IMR-90 (cell line): ENCODE results near the gene POLR2M. TPM values are rescaled to one million over a fixed set of nuclear protein-coding genes. Genes with fewer than 3 reads are reported as not detected.

Experiments
- ATAC-seq: fragments of 200-7000 bp; cut with Tn5 transposase; 2 replicates; pipeline ENCODE4 v1.9.1; 2020; ENCODE audit warnings: low read depth, mild to moderate bottlenecking, moderate library complexity
- BruUV-seq: library from RNA; stranded (reverse); fragments of 400-500 nt; replicated peaks from 2 replicates; lab custom pipeline; 2021; lab: Mats Ljungman, UMichigan
- CTCF ChIA-PET: fragments of 300-600 bp; formaldehyde crosslinking; extraction: SDS; loops from one replicate; lab custom pipeline; 2021; ENCODE audit warnings: antibody characterized with exemption; lab: Yijun Ruan, JAX
- POLR2A ChIA-PET: fragments of 300-600 bp; sonication (Branson Sonifier 250); formaldehyde crosslinking; loops from one replicate; lab custom pipeline; 2022; ENCODE audit warnings: antibody characterized with exemption; ENCODE audit not compliant: unreplicated experiment; lab: Charles Lee
- DNase-seq: peaks from one replicate; pipeline ENCODE4 v3.0.0; 2013
- H2AFZ ChIP-seq: replicated peaks from 2 replicates; pipeline ENCODE3; 2013; ENCODE audit warnings: low read length, mild to moderate bottlenecking; ENCODE audit not compliant: poor library complexity
- H2AK5ac ChIP-seq: 2 replicates; pipeline ENCODE4 v1.6.1; 2013; ENCODE audit warnings: low read depth, low read length, inconsistent platforms
- H2AK9ac ChIP-seq: replicated peaks from 2 replicates; pipeline ENCODE3; 2013; ENCODE audit warnings: mild to moderate bottlenecking, low read depth, low read length, moderate library complexity; ENCODE audit not compliant: poor library complexity
- H2BK120ac ChIP-seq: 2 replicates; pipeline ENCODE4 v1.6.1; 2013; ENCODE audit warnings: low read depth, low read length, inconsistent platforms
- H2BK15ac ChIP-seq: 3 replicates; pipeline ENCODE4 v1.6.1; 2013; ENCODE audit warnings: low read depth, low read length, inconsistent platforms
- H2BK20ac ChIP-seq: 2 replicates; pipeline ENCODE4 v1.6.1; 2013; ENCODE audit warnings: low read depth, mild to moderate bottlenecking, inconsistent platforms, low read length, moderate library complexity
- H2BK5ac ChIP-seq: 2 replicates; pipeline ENCODE4 v1.6.1; 2013; ENCODE audit warnings: mild to moderate bottlenecking, low read depth, low read length, inconsistent platforms; ENCODE audit not compliant: poor library complexity, severe bottlenecking
- H3K14ac ChIP-seq: replicated peaks from 2 replicates; pipeline ENCODE4 v1.6.1; 2013; ENCODE audit warnings: low read depth, low read length, inconsistent platforms
- H3K18ac ChIP-seq: 2 replicates; pipeline ENCODE4 v1.6.1; 2013; ENCODE audit warnings: low read depth, low read length, control low read depth
- H3K23ac ChIP-seq: 2 replicates; pipeline ENCODE4 v1.6.1; 2013; ENCODE audit warnings: low read depth, low read length, inconsistent platforms
- H3K27ac ChIP-seq: 2 replicates; pipeline ENCODE4 v1.5.1; 2013; ENCODE audit warnings: mild to moderate bottlenecking, control low read depth, low read length; ENCODE audit not compliant: insufficient read depth
- H3K27me3 ChIP-seq: 2 replicates; pipeline ENCODE4 v1.6.1; 2013; ENCODE audit warnings: low read length; ENCODE audit not compliant: control insufficient read depth, insufficient read depth
- H3K36me3 ChIP-seq: 2 replicates; pipeline ENCODE4 v1.6.1; 2013; ENCODE audit warnings: low read length, mixed read lengths; ENCODE audit not compliant: control insufficient read depth, insufficient read depth
- H3K4ac ChIP-seq: 2 replicates; pipeline ENCODE4 v1.6.1; 2013; ENCODE audit warnings: low read depth, low read length, inconsistent platforms
- H3K4me1 ChIP-seq: 2 replicates; pipeline ENCODE4 v1.6.1; 2013; ENCODE audit warnings: low read length, mixed read lengths; ENCODE audit not compliant: control insufficient read depth, insufficient read depth
- H3K4me2 ChIP-seq: 2 replicates; pipeline ENCODE4 v1.6.1; 2013; ENCODE audit warnings: low read depth, mild to moderate bottlenecking, control low read depth, low read length, moderate library complexity
- H3K4me3 ChIP-seq: 2 replicates; pipeline ENCODE4 v1.5.1; 2013; ENCODE audit warnings: low read depth, mild to moderate bottlenecking, control low read depth, low read length, moderate library complexity; ENCODE audit not compliant: insufficient read depth
- H3K56ac ChIP-seq: 2 replicates; pipeline ENCODE4 v1.6.1; 2013; ENCODE audit warnings: low read length, inconsistent platforms; ENCODE audit not compliant: insufficient read depth; ENCODE audit errors: extremely low read depth
- H3K79me1 ChIP-seq, 2 experiments: 2 replicates each; pipeline ENCODE4 v1.6.1; 2013; ENCODE audit warnings: low read length in 2 of 2, inconsistent platforms in 1 of 2, low read depth in 1 of 2
- H3K9ac ChIP-seq: 2 replicates; pipeline ENCODE4 v1.6.1; 2013; ENCODE audit warnings: low read depth, low read length, control low read depth
- H3K9me1 ChIP-seq: 2 replicates; pipeline ENCODE4 v1.6.1; 2013; ENCODE audit warnings: low read length, inconsistent platforms; ENCODE audit not compliant: insufficient read depth
- H3K9me3 ChIP-seq: 2 replicates; pipeline ENCODE4 v1.6.1; 2013; ENCODE audit warnings: low read length; ENCODE audit not compliant: control insufficient read depth, insufficient read depth
- H4K20me1 ChIP-seq: 2 replicates; pipeline ENCODE4 v1.6.1; 2013; ENCODE audit warnings: low read length, inconsistent platforms; ENCODE audit not compliant: insufficient read depth
- H4K5ac ChIP-seq: 2 replicates; pipeline ENCODE4 v1.6.1; 2013; ENCODE audit warnings: mild to moderate bottlenecking, low read depth, low read length, control low read depth
- H4K8ac ChIP-seq, 2 experiments: 2 replicates each; pipeline ENCODE4 v1.6.1; 2013; ENCODE audit warnings: low read depth in 2 of 2, low read length in 2 of 2, control low read depth in 1 of 2, inconsistent platforms in 1 of 2
- H4K91ac ChIP-seq: 2 replicates; pipeline ENCODE4 v1.6.1; 2013; ENCODE audit warnings: low read depth, low read length, inconsistent platforms; ENCODE audit not compliant: insufficient read depth
- BHLHE40 ChIP-seq: fragments of 150-350 bp; IDR thresholded peaks from 2 replicates; pipeline ENCODE4 v1.6.1; 2016; ENCODE audit warnings: mild to moderate bottlenecking, low read depth, low read length
- CEBPB ChIP-seq: IDR thresholded peaks from 2 replicates; pipeline ENCODE4 v1.6.1; 2012; ENCODE audit warnings: low read depth, low read length, improper control_type of control experiment
- CHD1 ChIP-seq: IDR thresholded peaks from 2 replicates; pipeline ENCODE4 v1.6.1; 2012; ENCODE audit warnings: low read depth, low read length, improper control_type of control experiment
- FOS ChIP-seq: fragments of 150-350 bp; IDR thresholded peaks from 2 replicates; pipeline ENCODE4 v1.6.1; 2016; ENCODE audit warnings: low read depth, low read length
- MAFK ChIP-seq: IDR thresholded peaks from 2 replicates; pipeline ENCODE4 v1.6.1; 2012; ENCODE audit warnings: low read depth, low read length, improper control_type of control experiment
- MAZ ChIP-seq: IDR thresholded peaks from 2 replicates; pipeline ENCODE4 v1.6.1; 2012; ENCODE audit warnings: low read depth, mild to moderate bottlenecking, low read length, improper control_type of control experiment, moderate library complexity, borderline replicate concordance
- MXI1 ChIP-seq: IDR thresholded peaks from 2 replicates; pipeline ENCODE4 v1.6.1; 2012; ENCODE audit warnings: low read depth, mild to moderate bottlenecking, low read length, moderate library complexity, borderline replicate concordance
- NFE2L2 ChIP-seq: fragments of 150-350 bp; IDR thresholded peaks from 2 replicates; pipeline ENCODE4 v1.6.1; 2016; ENCODE audit warnings: low read depth, mild to moderate bottlenecking, low read length
- POLR2A ChIP-seq: IDR thresholded peaks from 2 replicates; pipeline ENCODE4 v1.6.1; 2012; ENCODE audit warnings: mild to moderate bottlenecking, low read depth, low read length
- RAD21 ChIP-seq: IDR thresholded peaks from 2 replicates; pipeline ENCODE4 v1.6.1; 2012; ENCODE audit warnings: low read length, improper control_type of control experiment
- RCOR1 ChIP-seq: IDR thresholded peaks from 2 replicates; pipeline ENCODE4 v1.6.1; 2012; ENCODE audit warnings: mild to moderate bottlenecking, low read length, improper control_type of control experiment; ENCODE audit not compliant: insufficient replicate concordance
- RFX5 ChIP-seq: IDR thresholded peaks from 2 replicates; pipeline ENCODE4 v1.8.0; 2012; ENCODE audit warnings: low read depth, mild to moderate bottlenecking, low read length, moderate library complexity
- SMC3 ChIP-seq: fragments of 150-350 bp; IDR thresholded peaks from 2 replicates; pipeline ENCODE4 v1.6.1; 2016; ENCODE audit warnings: low read depth, mild to moderate bottlenecking, antibody characterized with exemption, low read length, moderate library complexity
- WGBS, 2 experiments: methylation state at CpG; one replicate each; pipeline versions ENCODE4 v1.1.5 to v1.1.7; 2013; ENCODE audit warnings: missing lambda C conversion rate in 2 of 2; ENCODE audit not compliant: insufficient read length in 1 of 2; ENCODE audit errors: extremely low coverage in 2 of 2; 5-methylcytosine and 5-hydroxymethylcytosine counted together
- dilution Hi-C: fragments of 300-500 bp; cut with HindIII; formaldehyde crosslinking; loops from one replicate; pipeline ENCODE4 v1.14.3; 2018; ENCODE audit warnings: low sequenced_read_pairs; ENCODE audit not compliant: unreplicated experiment
- in situ Hi-C: fragments of 300-500 bp; cut with MboI; formaldehyde crosslinking; loops from 3 replicates; pipeline ENCODE4 v1.14.3; 2019; ENCODE audit warnings: low sequenced_read_pairs, inconsistent platforms, mixed read lengths
- intact Hi-C: fragments of 100-400 bp; cut with micrococcal nuclease; formaldehyde crosslinking; loops from 2 replicates; pipeline ENCODE4 v1.10.0; 2022
- polyA plus RNA-seq, 3 experiments: library from polyadenylated mRNA; depleted of rRNA; stranded (reverse); fragments of >200 nt; gene quantifications; 2 replicates each; pipeline ENCODE4 v1.2.3, GENCODE V29; 2012; ENCODE audit warnings: low replicate concordance in 1 of 3
- total RNA-seq: library from RNA; depleted of rRNA; stranded (reverse); fragments of >200 nt; gene quantifications from 2 replicates; pipeline ENCODE4 v1.2.3, GENCODE V29; 2012
- TF ChIP-seq, protein P1 (sequence below): fragments of 150-350 bp; IDR thresholded peaks from 2 replicates; pipeline ENCODE4 v1.6.1; 2016; ENCODE audit warnings: low read depth, mild to moderate bottlenecking, low read length, moderate library complexity, borderline replicate concordance

POLR2M gene
- total and polyA plus RNA-seq, 2 of the 4 experiments (the other 2 are of a cell fraction), result 60.8 to 117 TPM

DNA sequence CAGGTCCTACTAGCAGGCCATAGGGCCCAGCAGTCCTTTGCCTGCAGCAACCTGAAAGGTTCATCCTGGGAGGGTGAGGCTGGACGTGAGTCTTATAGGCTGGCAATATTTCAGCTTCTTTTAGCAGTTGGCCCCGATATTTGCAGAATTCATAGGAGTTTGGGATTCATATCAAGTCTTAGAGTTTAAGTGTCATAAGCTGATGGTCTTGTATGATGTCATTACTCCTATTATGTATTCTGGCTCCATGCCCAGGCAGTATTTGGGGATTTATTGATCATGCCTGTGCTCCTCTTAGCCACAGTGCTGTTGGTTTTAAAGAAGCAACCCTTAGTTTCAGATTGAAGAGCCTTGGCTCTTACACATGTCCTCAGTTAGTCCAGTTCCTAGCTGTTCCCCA lies 41.3 kb upstream of the POLR2M start:
- in situ Hi-C loops (loop anchor here (10.0 kb wide), 1 partner anchor 200 kb away; no protein-coding TSS in a partner anchor), intact Hi-C loops (loop anchor here (5.0 to 10.0 kb wide), 2 partner anchors 87 to 410 kb away; no protein-coding TSS in a partner anchor), dilution Hi-C loops (no loop called here)
- no peaks in the 10 kb centered on the region for H3K36me3 ChIP-seq
- no peak overlapping the region for H3K4ac ChIP-seq
- H3K56ac ChIP-seq, result no peak overlapping the region
- ChIA-PET POLR2A (no interaction called here), CTCF (interaction anchor here (0.8 to 1.5 kb wide), 3 partner anchors 8 to 10 kb away, joined by 3 to 7 read pairs (median 3); no protein-coding TSS in a partner anchor)
- H3K27me3 ChIP-seq, result peaks cover 14% of the 10 kb centered on the region
- H2AFZ ChIP-seq, result no peak overlapping the region
- no peaks in the 10 kb centered on the region for H3K79me1 ChIP-seq
- no peak for DNase-seq
- no peak overlapping the region for H3K4me3 ChIP-seq
- no peak overlapping the region for H2AK9ac ChIP-seq
- H3K14ac ChIP-seq, result no peak overlapping the region
- H2AK5ac ChIP-seq, result no peak overlapping the region
- H3K9me3 ChIP-seq, result no peaks in the 10 kb centered on the region
- H3K9ac ChIP-seq, result no peak overlapping the region
- no peak overlapping the region for H4K5ac ChIP-seq
- no peak overlapping the region for H3K18ac ChIP-seq
- no peak overlapping the region for H4K8ac ChIP-seq
- no peak overlapping the region for H2BK5ac ChIP-seq
- no peak for TF ChIP-seq SMC3
- no peak for TF ChIP-seq BHLHE40
- no peak for TF ChIP-seq FOS
- TF ChIP-seq CEBPB, result no peak
- TF ChIP-seq RCOR1, result no peak
- no peak for TF ChIP-seq MAZ
- TF ChIP-seq, protein P1, sequence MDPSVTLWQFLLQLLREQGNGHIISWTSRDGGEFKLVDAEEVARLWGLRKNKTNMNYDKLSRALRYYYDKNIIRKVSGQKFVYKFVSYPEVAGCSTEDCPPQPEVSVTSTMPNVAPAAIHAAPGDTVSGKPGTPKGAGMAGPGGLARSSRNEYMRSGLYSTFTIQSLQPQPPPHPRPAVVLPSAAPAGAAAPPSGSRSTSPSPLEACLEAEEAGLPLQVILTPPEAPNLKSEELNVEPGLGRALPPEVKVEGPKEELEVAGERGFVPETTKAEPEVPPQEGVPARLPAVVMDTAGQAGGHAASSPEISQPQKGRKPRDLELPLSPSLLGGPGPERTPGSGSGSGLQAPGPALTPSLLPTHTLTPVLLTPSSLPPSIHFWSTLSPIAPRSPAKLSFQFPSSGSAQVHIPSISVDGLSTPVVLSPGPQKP, result no peak
- no peak for TF ChIP-seq NFE2L2
- TF ChIP-seq RFX5, result no peak
- no peak for TF ChIP-seq MXI1
- TF ChIP-seq CHD1, result no peak
- no peak for TF ChIP-seq MAFK
- no peak for TF ChIP-seq POLR2A
- no peak for TF ChIP-seq RAD21
- no peak overlapping the region for H3K23ac ChIP-seq
- no TSS peak for BruUV-seq
- no peak overlapping the region for H3K27ac ChIP-seq
- no peak overlapping the region for H2BK15ac ChIP-seq
- H3K9me1 ChIP-seq, result no peaks in the 10 kb centered on the region
- H4K91ac ChIP-seq, result no peak overlapping the region
- no peaks in the 10 kb centered on the region for H4K20me1 ChIP-seq
- 50% methylated on average over 1 of the region's 2 CpGs; no CpG with 5 or more reads in 1 of the 2 experiments for WGBS, 2 experiments
- no peak for ATAC-seq
- no peak overlapping the region for H2BK120ac ChIP-seq
- H3K4me1 ChIP-seq, result no peaks in the 10 kb centered on the region
- no peak overlapping the region for H2BK20ac ChIP-seq
- no peak overlapping the region for H3K4me2 ChIP-seq
